DND-41 (cell line): ENCODE results near the gene DSTYK.

ENCODE experiments used
- ATAC-seq: fragments of 200-7000 bp; cut with Tn5 transposase; 3 replicates; pipeline ENCODE4 v1.9.1; 2021; ENCODE audit warnings: low read depth; ENCODE audit not compliant: insufficient read depth
- DNase-seq: peaks from one replicate; pipeline ENCODE4 v3.0.0-alpha.2; 2020
- H2AFZ ChIP-seq: 2 replicates; pipeline ENCODE4 v1.6.0; 2012; ENCODE audit warnings: low read depth, low read length
- H3K27ac ChIP-seq: 2 replicates; pipeline ENCODE4 v1.5.1; 2012; ENCODE audit warnings: low read length, inconsistent platforms
- H3K27me3 ChIP-seq: fragments of 200-600 bp; sonication (generic); 2 replicates; pipeline ENCODE4 v1.6.0; 2012; ENCODE audit warnings: low read length, mild to moderate bottlenecking, inconsistent platforms; ENCODE audit not compliant: insufficient read depth, poor library complexity
- H3K36me3 ChIP-seq: 2 replicates; pipeline ENCODE4 v1.5.1; 2012; ENCODE audit warnings: low read length, inconsistent platforms; ENCODE audit not compliant: insufficient read depth
- H3K4me1 ChIP-seq: 2 replicates; pipeline ENCODE4 v1.5.1; 2012; ENCODE audit warnings: mild to moderate bottlenecking, low read length; ENCODE audit not compliant: insufficient read depth
- H3K4me2 ChIP-seq: 2 replicates; pipeline ENCODE4 v1.6.0; 2012; ENCODE audit warnings: mild to moderate bottlenecking, moderate library complexity, low read length, inconsistent platforms; ENCODE audit not compliant: insufficient read depth
- H3K4me3 ChIP-seq, 2 experiments: fragments of 200-600 bp in 1 of 2; shearing (Covaris generic) in 1 of 2; 2 replicates each; pipeline ENCODE4 v1.5.1; 2012 to 2016; ENCODE audit warnings: inconsistent platforms in 2 of 2, low read length in 2 of 2, mild to moderate bottlenecking in 2 of 2, low read depth in 1 of 2, moderate library complexity in 1 of 2
- H3K79me2 ChIP-seq: 2 replicates; pipeline ENCODE4 v1.6.0; 2012; ENCODE audit warnings: low read length, inconsistent platforms; ENCODE audit not compliant: insufficient read depth
- H3K9ac ChIP-seq: 2 replicates; pipeline ENCODE4 v1.6.0; 2012; ENCODE audit warnings: low read depth, mild to moderate bottlenecking, inconsistent platforms, low read length, moderate library complexity
- H3K9me3 ChIP-seq: 2 replicates; pipeline ENCODE4 v1.5.1; 2012; ENCODE audit warnings: low read length, moderate library complexity, mild to moderate bottlenecking, inconsistent platforms; ENCODE audit not compliant: insufficient read depth, severe bottlenecking
- H4K20me1 ChIP-seq: 2 replicates; pipeline ENCODE4 v1.6.0; 2012; ENCODE audit warnings: low read length; ENCODE audit not compliant: insufficient read depth
- CTCF ChIP-seq: IDR thresholded peaks from 2 replicates; pipeline ENCODE4 v1.5.1; 2012; ENCODE audit warnings: borderline replicate concordance, low read length, moderate library complexity, mild to moderate bottlenecking; ENCODE audit not compliant: poor library complexity, severe bottlenecking; ENCODE audit errors: extremely low read depth
- EZH2 ChIP-seq: IDR thresholded peaks from 3 replicates; pipeline ENCODE4 v1.6.1; 2012; ENCODE audit warnings: borderline replicate concordance, low read depth, mild to moderate bottlenecking, moderate library complexity, low read length, inconsistent platforms; ENCODE audit not compliant: severe bottlenecking

Gene DSTYK

DNA sequence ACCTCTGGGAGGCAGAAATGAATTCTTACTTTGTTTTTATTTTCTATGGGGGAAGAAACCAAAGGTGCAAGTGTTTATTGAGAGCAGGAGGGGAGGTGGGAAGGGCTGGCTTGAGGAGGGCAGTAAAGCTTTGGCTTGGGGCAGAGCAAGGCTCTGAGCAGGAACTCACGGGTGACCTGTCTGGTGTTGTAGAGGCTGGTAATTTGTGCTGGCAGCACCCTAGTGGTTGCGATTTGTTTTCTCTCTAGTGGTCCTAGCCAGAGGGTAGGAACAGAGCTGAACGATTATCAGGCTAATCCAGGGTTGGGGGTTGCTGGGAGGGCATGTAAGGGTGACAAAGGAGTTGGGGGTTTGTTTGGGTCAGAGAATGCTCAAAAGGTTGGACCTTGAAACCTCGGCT lies 32.9 kb upstream of the DSTYK start:
- Histone ChIP-seq H3K9me3 (no peaks in the 10 kb centered on the region), H3K36me3 (no peaks in the 10 kb centered on the region), H3K4me2 (no peak overlapping the region), H3K4me1 (no peaks in the 10 kb centered on the region), H3K9ac (no peak overlapping the region), H2AFZ (no peak overlapping the region), H4K20me1 (peaks cover 2% of the 10 kb centered on the region), H3K27ac (no peak overlapping the region), H3K4me3 (no peak overlapping the region), H3K79me2 (no peaks in the 10 kb centered on the region), H3K27me3 (no peaks in the 10 kb centered on the region)
- ATAC-seq (no peak), DNase-seq (no peak)
- TF ChIP-seq EZH2, result no peak
- TF ChIP-seq CTCF, result no peak

GRCh38 chr1:205243350-205244191 lies 32.1 kb upstream of the DSTYK start:
- Histone ChIP-seq H3K9ac (no peak overlapping the region), H3K4me3 (no peak overlapping the region), H4K20me1 (peaks cover 2% of the 10 kb centered on the region), H3K79me2 (no peaks in the 10 kb centered on the region), H3K4me2 (no peak overlapping the region), H3K9me3 (no peaks in the 10 kb centered on the region), H3K4me1 (no peaks in the 10 kb centered on the region), H3K27ac (no peak overlapping the region), H2AFZ (no peak overlapping the region), H3K27me3 (no peaks in the 10 kb centered on the region), H3K36me3 (no peaks in the 10 kb centered on the region)
- TF ChIP-seq EZH2 (no peak), CTCF (no peak)
- ATAC-seq (no peak), DNase-seq (no peak)

GRCh38 chr1:205241366-205242030 lies 30.0 kb upstream of the DSTYK start:
- Histone ChIP-seq H3K36me3 (no peaks in the 10 kb centered on the region), H3K9ac (no peak overlapping the region), H3K79me2 (no peaks in the 10 kb centered on the region), H3K4me1 (no peaks in the 10 kb centered on the region), H3K4me3 (no peak overlapping the region), H3K9me3 (no peaks in the 10 kb centered on the region), H2AFZ (no peak overlapping the region), H3K4me2 (no peak overlapping the region), H3K27ac (no peak overlapping the region), H4K20me1 (no peaks in the 10 kb centered on the region; the same call in 1 of the 2 replicates), H3K27me3 (no peaks in the 10 kb centered on the region)
- ATAC-seq, result no peak
- DNase-seq, result no peak
- TF ChIP-seq CTCF (no peak), EZH2 (no peak)
